Astrocyte (in vitro differentiated cells and primary cell): ENCODE data around the gene SSBP3. TPM values are rescaled to one million over a fixed set of nuclear protein-coding genes. Genes with fewer than 3 reads are reported as not detected.

Experiments used
- DNase-seq: peaks from one replicate; pipeline ENCODE4 v3.0.0-alpha.2; 2010; ENCODE audit warnings: low read depth
- FAIRE-seq: peaks from 2 replicates; lab custom pipeline; 2011; peaks lifted over from hg19 to GRCh38; lab: Jason Lieb, UNC
- H2AFZ ChIP-seq: 2 replicates; pipeline ENCODE4 v1.6.0; 2012; ENCODE audit warnings: low read depth, low read length, inconsistent platforms
- H3K27ac ChIP-seq: 2 replicates; pipeline ENCODE4 v1.5.1; 2011; ENCODE audit warnings: low read depth, low read length, inconsistent platforms
- H3K27me3 ChIP-seq: 2 replicates; pipeline ENCODE4 v1.6.0; 2011; ENCODE audit warnings: low read length, inconsistent platforms; ENCODE audit not compliant: insufficient read depth
- H3K36me3 ChIP-seq: 2 replicates; pipeline ENCODE4 v1.5.1; 2011; ENCODE audit warnings: low read length, inconsistent platforms; ENCODE audit not compliant: insufficient read depth
- H3K4me1 ChIP-seq: 2 replicates; pipeline ENCODE4 v1.5.1; 2011; ENCODE audit warnings: low read length, inconsistent platforms; ENCODE audit not compliant: insufficient read depth
- H3K4me2 ChIP-seq: 2 replicates; pipeline ENCODE4 v1.6.0; 2012; ENCODE audit warnings: low read length, inconsistent platforms
- H3K4me3 ChIP-seq: 2 replicates; pipeline ENCODE4 v1.5.1; 2011; ENCODE audit warnings: low read depth, mild to moderate bottlenecking, low read length, inconsistent platforms; ENCODE audit not compliant: insufficient read depth
- H3K79me2 ChIP-seq: 2 replicates; pipeline ENCODE4 v1.6.0; 2012; ENCODE audit warnings: mild to moderate bottlenecking, low read length, inconsistent platforms; ENCODE audit not compliant: insufficient read depth
- H3K9ac ChIP-seq: 2 replicates; pipeline ENCODE4 v1.6.0; 2012; ENCODE audit warnings: mild to moderate bottlenecking, low read length, inconsistent platforms
- H3K9me3 ChIP-seq: 2 replicates; pipeline ENCODE4 v1.5.1; 2012; ENCODE audit warnings: low read depth, mild to moderate bottlenecking, low read length, inconsistent platforms; ENCODE audit not compliant: insufficient read depth
- H4K20me1 ChIP-seq: 2 replicates; pipeline ENCODE4 v1.6.0; 2012; ENCODE audit warnings: low read length, inconsistent platforms; ENCODE audit not compliant: insufficient read depth
- H3K27ac Mint-ChIP-seq: one replicate; pipeline ENCODE4 v1.8.0; 2021; ENCODE audit warnings: mild to moderate bottlenecking, mixed read lengths; ENCODE audit not compliant: unreplicated experiment
- H3K27me3 Mint-ChIP-seq: one replicate; pipeline ENCODE4 v1.8.0; 2021; ENCODE audit warnings: low read depth, mixed read lengths; ENCODE audit not compliant: unreplicated experiment
- H3K36me3 Mint-ChIP-seq: one replicate; pipeline ENCODE4 v1.8.0; 2021; ENCODE audit warnings: low read depth, mixed read lengths; ENCODE audit not compliant: unreplicated experiment
- H3K4me1 Mint-ChIP-seq: one replicate; pipeline ENCODE4 v1.8.0; 2021; ENCODE audit warnings: low read depth, mixed read lengths; ENCODE audit not compliant: unreplicated experiment
- H3K4me3 Mint-ChIP-seq: one replicate; pipeline ENCODE4 v1.8.0; 2021; ENCODE audit warnings: mild to moderate bottlenecking, moderate library complexity, mixed read lengths; ENCODE audit not compliant: unreplicated experiment
- H3K9me3 Mint-ChIP-seq: one replicate; pipeline ENCODE4 v1.8.0; 2021; ENCODE audit warnings: mild to moderate bottlenecking, mixed read lengths; ENCODE audit not compliant: unreplicated experiment
- EZH2 ChIP-seq: IDR thresholded peaks from 2 replicates; pipeline ENCODE4 v1.6.1; 2012; ENCODE audit warnings: mild to moderate bottlenecking, low read length, inconsistent platforms; ENCODE audit not compliant: insufficient read depth
- total RNA-seq: library from RNA; stranded (reverse); gene quantifications from 2 replicates; pipeline ENCODE4 v1.2.1, GENCODE V29; 2021
- TF ChIP-seq, protein P1 (sequence below): IDR thresholded peaks from 2 replicates; pipeline ENCODE4 v1.5.1; 2011; ENCODE audit warnings: low read depth, mild to moderate bottlenecking, inconsistent platforms, low read length, moderate library complexity; ENCODE audit not compliant: insufficient read depth

SSBP3 gene
- total RNA-seq, 1 donor from 2014 or later = 89.8 TPM

DNA sequence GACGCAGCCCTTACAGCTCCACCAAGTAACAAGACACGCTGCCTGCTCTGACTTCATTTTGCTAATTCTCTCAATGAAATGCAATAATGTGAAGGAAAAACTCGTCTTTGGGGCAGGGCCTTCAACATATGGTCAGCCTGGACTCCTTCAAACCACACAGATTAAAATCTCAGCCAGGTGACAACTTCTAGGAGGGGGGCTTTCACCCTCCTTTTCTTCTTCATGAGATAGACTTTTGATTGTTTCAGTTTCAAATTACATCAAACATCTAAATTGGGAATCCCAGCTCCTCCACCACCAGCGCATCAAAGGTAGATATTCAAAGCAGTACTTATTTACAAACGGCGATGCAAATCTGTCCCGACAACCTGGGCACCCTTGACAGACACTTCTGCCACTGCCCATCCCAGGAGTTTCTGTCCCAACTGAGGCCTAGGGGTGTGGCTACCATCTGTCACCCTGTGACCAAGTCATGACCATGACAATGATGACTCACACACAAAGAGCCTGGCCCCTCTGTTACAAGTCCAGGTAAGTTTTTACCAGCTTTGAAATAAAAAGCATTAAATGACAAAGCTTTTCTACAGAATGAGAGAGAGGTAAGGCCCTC lies 29.7 kb downstream of the SSBP3 start:
- Mint-ChIP-seq H3K36me3 (peaks cover 30% of the 10 kb centered on the region), H3K27me3 (no peaks in the 10 kb centered on the region), H3K9me3 (no peaks in the 10 kb centered on the region), H3K27ac (peak overlapping the region; percentile 79), H3K4me1 (peaks cover 60% of the 10 kb centered on the region), H3K4me3 (peak overlapping the region; percentile 63)
- no peaks in the 10 kb centered on the region for H3K27me3 ChIP-seq
- DNase-seq = no peak
- H3K27ac ChIP-seq = no peak overlapping the region
- H3K36me3 ChIP-seq = no peaks in the 10 kb centered on the region
- H3K4me1 ChIP-seq = peaks cover 11% of the 10 kb centered on the region
- no peak overlapping the region for H3K4me3 ChIP-seq
- no peak overlapping the region for H3K4me2 ChIP-seq
- H3K9me3 ChIP-seq = no peaks in the 10 kb centered on the region
- no peak overlapping the region for H2AFZ ChIP-seq
- TF ChIP-seq, protein P1, sequence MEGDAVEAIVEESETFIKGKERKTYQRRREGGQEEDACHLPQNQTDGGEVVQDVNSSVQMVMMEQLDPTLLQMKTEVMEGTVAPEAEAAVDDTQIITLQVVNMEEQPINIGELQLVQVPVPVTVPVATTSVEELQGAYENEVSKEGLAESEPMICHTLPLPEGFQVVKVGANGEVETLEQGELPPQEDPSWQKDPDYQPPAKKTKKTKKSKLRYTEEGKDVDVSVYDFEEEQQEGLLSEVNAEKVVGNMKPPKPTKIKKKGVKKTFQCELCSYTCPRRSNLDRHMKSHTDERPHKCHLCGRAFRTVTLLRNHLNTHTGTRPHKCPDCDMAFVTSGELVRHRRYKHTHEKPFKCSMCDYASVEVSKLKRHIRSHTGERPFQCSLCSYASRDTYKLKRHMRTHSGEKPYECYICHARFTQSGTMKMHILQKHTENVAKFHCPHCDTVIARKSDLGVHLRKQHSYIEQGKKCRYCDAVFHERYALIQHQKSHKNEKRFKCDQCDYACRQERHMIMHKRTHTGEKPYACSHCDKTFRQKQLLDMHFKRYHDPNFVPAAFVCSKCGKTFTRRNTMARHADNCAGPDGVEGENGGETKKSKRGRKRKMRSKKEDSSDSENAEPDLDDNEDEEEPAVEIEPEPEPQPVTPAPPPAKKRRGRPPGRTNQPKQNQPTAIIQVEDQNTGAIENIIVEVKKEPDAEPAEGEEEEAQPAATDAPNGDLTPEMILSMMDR = no peak
- TF ChIP-seq EZH2 = no peak
- peaks cover 66% of the 10 kb centered on the region for H3K79me2 ChIP-seq
- H3K9ac ChIP-seq = no peak overlapping the region
- peaks cover 93% of the 10 kb centered on the region for H4K20me1 ChIP-seq
- FAIRE-seq = no peak

DNA sequence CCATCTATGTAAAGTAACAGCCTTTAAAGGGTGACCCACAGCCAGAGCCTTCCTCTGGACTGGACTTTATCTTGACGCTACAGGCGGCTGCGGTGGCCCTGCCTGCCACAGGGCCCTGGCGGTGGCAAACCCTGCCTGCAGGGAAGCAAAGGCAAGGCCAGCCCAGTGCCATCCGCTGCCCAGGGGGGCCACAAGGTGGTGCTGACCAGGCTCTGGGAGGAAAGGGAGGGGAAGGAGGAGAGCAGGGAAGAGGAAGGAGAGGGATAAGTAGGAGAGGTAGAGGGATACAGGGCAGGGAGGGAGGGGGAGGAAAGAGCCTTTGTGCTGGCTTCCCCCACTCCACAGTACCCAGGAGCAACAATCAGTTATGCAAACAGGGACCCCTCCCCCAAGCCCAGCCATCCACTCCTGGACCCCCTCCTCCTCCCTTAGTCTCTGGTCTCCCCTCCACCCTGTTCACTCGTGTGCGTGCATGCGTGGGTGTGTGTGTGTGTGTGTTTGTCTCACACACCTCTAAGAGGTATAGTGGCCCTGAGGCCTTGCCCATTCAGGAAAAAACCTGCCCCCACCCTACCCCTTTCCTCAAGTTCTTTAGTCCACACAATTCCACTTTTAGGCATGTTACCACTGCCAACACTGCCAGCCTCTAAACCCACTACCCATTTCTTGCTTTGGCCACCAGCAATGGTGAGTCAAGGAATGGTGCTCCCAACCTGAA lies 30.3 kb downstream of the SSBP3 start:
- no peak overlapping the region for H2AFZ ChIP-seq
- H3K36me3 Mint-ChIP-seq = peaks cover 34% of the 10 kb centered on the region
- no peaks in the 10 kb centered on the region for H3K27me3 ChIP-seq
- peaks cover 58% of the 10 kb centered on the region for H3K4me1 Mint-ChIP-seq
- H4K20me1 ChIP-seq = peaks cover 96% of the 10 kb centered on the region
- DNase-seq = no peak
- H3K4me3 Mint-ChIP-seq = peak overlapping the region; percentile 63
- no peak overlapping the region for H3K4me2 ChIP-seq
- peaks cover 71% of the 10 kb centered on the region for H3K79me2 ChIP-seq
- peaks cover 11% of the 10 kb centered on the region for H3K4me1 ChIP-seq
- H3K27me3 Mint-ChIP-seq = no peaks in the 10 kb centered on the region
- H3K27ac Mint-ChIP-seq = peak overlapping the region; percentile 79
- no peaks in the 10 kb centered on the region for H3K36me3 ChIP-seq
- no peak overlapping the region for H3K27ac ChIP-seq
- TF ChIP-seq, protein P1 = no peak
- TF ChIP-seq EZH2 = no peak
- no peaks in the 10 kb centered on the region for H3K9me3 ChIP-seq
- FAIRE-seq = no peak
- no peaks in the 10 kb centered on the region for H3K9me3 Mint-ChIP-seq
- no peak overlapping the region for H3K4me3 ChIP-seq
- no peak overlapping the region for H3K9ac ChIP-seq

DNA sequence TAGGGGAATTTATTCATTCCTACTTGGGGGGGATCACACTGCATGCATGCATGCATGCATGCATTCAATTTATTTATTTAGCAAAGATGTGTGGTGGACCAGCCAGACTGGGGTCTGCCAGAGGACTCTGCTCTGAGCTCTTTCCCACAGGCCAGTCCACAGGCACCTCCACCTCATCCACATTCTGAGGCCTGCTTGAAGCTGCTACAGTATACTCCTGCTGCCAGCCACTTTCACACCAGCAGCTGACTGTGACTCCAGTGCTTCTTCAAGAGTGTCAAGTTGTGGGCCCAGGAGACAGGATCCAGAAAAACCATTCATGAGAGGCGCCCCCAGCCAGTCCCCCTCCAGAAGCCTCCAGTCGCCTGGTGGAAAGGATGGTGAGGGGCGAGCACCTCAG lies 30.9 kb downstream of the SSBP3 start:
- Histone ChIP-seq H3K4me2 (no peak overlapping the region), H3K4me3 (no peak overlapping the region), H2AFZ (no peak overlapping the region), H3K27me3 (no peaks in the 10 kb centered on the region), H3K9ac (no peak overlapping the region), H3K4me1 (peaks cover 11% of the 10 kb centered on the region), H3K27ac (no peak overlapping the region), H3K36me3 (no peaks in the 10 kb centered on the region), H3K9me3 (no peaks in the 10 kb centered on the region), H3K79me2 (peaks cover 73% of the 10 kb centered on the region), H4K20me1 (peaks cover 96% of the 10 kb centered on the region)
- H3K4me3 Mint-ChIP-seq = no peak overlapping the region
- H3K27ac Mint-ChIP-seq = peak overlapping the region; percentile 26
- peaks cover 30% of the 10 kb centered on the region for H3K36me3 Mint-ChIP-seq
- H3K27me3 Mint-ChIP-seq = no peaks in the 10 kb centered on the region
- no peaks in the 10 kb centered on the region for H3K9me3 Mint-ChIP-seq
- H3K4me1 Mint-ChIP-seq = peaks cover 57% of the 10 kb centered on the region
- no peak for FAIRE-seq
- TF ChIP-seq EZH2 = no peak
- TF ChIP-seq, protein P1 = no peak
- DNase-seq = no peak
